Activated CD4-positive, alpha-beta T cell treated with anti-CD3 and anti-CD28 coated beads for 24 hours (primary cell): Measurements from ENCODE around the gene USB1.
"Not testable (repeated sequence)": the region's sequence is repeated elsewhere in the genome, so short reads cannot be mapped to it uniquely, and the experiment has no call there.

Experiments
- DNase-seq, 2 donors: peaks; one replicate each; pipeline ENCODE4 v3.0.0-alpha.2; 2020; ENCODE audit warnings: low read depth in 2 of 2

Gene USB1

GRCh38 chr16:57995721-57996405 lies 5.3 kb upstream of the USB1 start:
- DNase-seq = no peak

GRCh38 chr16:57996406-57997175 lies 4.6 kb upstream of the USB1 start:
- DNase-seq = no peak

DNA sequence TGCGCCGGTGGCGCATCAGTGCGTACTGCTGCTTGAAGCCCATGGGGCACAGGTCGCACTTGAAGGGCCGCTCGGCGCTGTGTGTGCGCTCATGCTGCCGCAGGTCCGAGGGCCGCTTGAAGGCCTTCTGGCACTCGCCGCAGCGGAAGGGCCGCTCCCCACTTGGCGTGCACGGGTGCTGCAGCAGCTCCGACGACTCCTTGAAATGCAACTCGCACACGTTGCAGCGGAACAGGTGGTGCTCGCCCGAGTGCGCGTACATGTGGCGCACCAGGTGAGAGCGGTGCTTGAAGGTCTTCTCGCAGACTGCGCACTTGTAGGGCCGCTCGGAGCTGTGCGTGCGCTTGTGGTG lies 4.1 kb upstream of the USB1 start:
- no peak for DNase-seq

- no peak for DNase-seq
Measured at GRCh38 chr16:57997528-57998265, 3.5 kb upstream of the USB1 start.

DNA sequence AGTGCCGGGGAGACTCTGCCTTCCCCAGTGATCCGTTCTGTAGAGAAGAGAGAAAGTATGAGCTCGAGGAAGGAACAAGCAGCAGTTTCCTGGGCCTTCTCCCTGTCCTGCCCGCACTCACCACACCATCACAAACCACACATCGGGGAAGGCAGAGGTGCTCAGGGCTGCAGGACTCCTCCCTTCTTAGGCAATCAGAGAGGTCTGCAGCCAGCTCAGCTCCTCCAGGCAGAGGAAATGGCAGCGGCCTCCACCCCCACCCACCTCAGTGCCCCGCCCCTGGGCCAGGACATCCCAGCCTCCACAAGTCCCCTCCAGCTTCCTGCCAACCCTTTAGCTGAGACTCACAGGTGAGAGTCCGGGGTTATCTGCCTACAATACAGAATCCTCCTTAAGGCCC lies 2.7 kb upstream of the USB1 start:
- peak in 1 of 2 donors; percentile 55 for DNase-seq

DNA sequence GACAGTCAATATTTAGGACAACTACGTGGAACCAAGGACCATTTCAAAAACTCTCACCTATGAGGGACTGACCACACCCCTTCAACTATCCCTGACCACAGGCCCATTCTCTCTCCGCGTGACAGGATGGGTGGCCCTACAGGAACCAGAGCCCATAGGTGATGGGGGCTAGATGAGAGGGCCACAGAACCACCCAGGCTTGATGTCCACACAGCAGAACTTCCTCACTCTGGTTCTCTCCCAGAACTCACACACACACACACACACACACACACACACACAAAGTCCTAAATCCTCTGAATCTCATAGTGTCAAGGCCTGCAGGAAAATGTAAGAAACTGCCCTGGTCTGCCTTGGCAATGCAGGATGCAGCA lies 2.2 kb upstream of the USB1 start:
- no peak for DNase-seq

GRCh38 chr16:57999366-57999970 lies 1.7 kb upstream of the USB1 start:
- no peak for DNase-seq

DNA sequence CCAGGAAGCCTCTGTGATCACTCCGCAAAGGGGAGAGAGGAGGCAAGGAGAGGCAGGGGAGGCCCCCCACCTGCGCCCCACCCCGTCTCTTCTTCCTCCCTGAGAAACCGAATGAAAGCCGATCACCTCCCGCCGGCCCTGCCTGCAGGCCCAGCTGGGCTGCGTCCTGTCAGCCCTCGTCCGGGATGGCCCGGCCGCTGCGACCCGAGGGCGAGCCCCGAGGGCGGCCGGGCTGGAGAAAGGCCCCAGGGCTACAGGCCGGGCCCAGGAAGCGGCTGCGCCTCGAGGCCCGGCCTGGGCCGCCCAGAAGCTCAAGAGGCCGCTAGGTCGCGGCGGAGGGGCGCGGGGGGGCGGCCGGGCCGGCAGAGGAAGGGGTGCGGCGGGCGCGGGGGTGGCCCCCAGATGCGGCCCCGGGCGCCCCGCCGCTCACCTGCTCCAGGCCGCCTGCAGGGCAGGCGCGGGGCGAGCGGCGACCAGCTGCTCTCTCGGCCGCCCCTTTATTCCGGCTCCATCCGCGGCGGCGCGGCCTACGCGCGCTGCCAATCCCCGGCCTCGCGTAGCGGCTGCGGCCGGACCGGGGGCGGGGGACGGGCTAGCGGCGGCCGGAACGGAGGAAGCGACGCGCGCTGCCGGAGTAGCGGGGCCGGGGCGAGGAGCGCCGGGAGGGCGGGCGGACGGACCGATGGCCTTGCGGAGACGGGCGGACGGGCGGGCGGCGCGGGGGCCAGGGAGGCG lies 1.1 kb upstream of the USB1 start, which contains the start of gene ZNF319:
ZNF319 (minus strand) TSS at position 702 of the 735 bp plus-strand sequence. CDS start 2,407 bp downstream, outside the sequence.
- no peak for DNase-seq

- DNase-seq = no peak
Measured at GRCh38 chr16:58001781-58002415, 691 bp downstream of the USB1 start.

- DNase-seq = no peak
Measured at GRCh38 chr16:58002416-58002800, 1.2 kb downstream of the USB1 start.

DNA sequence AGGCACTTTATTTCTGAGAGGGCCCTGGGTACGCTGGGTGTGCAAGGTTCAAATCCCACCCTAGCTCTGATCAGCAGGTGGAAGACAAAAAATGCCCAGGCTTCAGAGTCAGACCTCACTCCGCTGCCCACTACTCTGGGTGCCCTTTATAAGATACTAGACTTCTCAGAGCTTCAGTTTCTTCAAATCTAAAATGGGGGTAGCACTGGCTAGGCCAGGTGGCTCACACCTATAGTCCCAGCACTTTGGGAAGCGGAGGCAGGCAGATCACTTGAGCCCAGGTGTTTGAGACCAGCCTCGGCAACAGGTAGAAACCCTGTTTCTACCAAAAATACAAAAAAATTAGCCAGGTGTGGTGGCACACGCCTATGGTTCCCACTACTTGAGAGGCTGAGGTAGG lies 1.7 kb downstream of the USB1 start:
- DNase-seq = no peak

GRCh38 chr16:58004736-58005135 lies 3.5 kb downstream of the USB1 start:
- not testable (repeated sequence) for DNase-seq

- DNase-seq = no peak
Measured at GRCh38 chr16:58009856-58010416, 8.7 kb downstream of the USB1 start.

- no peak for DNase-seq
Measured at GRCh38 chr16:58010886-58011285, 9.7 kb downstream of the USB1 start.

DNA sequence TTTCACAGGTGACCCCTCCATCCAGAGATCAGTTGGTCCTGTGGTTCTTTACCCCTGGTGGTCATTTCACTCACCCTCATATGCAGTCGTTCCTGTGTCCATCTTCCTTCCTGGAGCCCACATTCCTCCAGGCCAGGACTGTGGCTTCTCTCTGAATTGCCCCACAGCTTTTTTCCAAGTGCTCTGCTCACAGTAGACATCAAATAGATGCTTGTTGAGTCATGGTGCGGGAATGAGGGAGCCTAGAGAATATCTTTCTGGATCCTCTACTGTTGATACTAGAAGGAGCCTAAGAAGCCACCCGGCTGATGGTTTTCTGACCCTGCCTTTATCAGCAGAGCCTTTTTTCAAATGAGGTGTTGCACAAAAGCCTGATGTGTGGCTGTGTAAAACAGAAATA lies 10.4 kb downstream of the USB1 start:
- DNase-seq = no peak

DNA sequence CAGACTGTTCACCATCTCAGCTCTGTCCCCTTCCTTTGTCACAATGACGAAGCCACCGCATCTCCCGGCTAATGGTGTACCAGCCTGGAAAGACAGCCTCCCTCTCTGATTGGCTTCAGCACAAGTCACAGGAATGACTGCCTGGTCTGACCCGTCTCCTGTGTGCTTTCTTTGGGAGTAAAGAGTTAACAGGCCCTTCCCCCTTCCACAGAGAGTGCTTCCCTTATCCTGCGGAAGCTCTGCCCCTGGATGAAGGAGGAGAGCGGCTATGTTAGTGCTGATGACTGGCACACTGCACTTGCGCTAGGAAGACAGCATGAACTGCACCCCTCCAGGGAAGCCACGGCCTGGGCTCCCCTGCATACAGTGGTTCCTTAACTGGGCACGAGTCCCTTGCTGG lies 11.3 kb downstream of the USB1 start:
- DNase-seq = no peak

DNA sequence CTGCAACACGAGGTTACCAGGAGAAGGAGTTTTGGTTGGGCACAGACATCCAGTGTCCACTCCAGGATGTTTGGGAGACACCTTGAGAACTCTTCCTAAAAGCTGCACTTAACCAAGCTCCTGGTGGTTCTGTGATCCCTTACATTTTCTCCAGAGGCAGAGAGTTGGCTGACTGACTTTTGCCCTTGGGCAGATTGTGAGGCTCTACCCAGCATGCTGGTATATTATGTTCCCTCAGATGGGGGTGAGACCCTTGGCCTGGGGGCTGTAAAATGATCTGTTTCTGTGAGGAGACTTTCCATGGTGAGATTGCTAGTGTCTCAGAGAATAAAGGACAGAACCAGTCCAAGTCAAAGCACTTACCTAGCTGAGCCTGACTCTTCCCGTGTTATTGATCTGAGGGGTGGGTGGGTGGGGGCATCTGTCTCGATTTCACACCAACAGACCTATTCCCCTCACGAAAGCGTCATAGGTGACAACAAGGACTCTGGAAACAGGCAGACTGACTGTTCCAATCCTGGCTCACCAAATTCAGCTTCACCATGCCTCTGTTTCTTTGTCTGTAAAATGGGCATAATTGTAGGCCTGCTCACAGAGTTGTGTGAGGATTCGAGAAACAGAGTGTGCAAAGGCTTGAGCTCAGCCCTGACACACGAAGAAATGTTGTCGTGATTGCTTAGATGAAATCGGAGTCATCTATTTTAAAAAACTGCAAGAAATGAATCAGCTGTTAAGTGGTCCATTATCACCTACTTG lies 12.2 kb downstream of the USB1 start:
- no peak for DNase-seq

- DNase-seq = no peak
Measured at GRCh38 chr16:58016840-58017446, 15.7 kb downstream of the USB1 start.

- DNase-seq = no peak
Measured at GRCh38 chr16:58018803-58019202, 17.6 kb downstream of the USB1 start.
